ENCODE results near the gene GAPDH. TPM values are rescaled to one million over a fixed set of nuclear protein-coding genes. Genes with fewer than 3 reads are reported as not detected.

Gene GAPDH
- total RNA-seq, 1 donor from 2014 or later, result 3,067 TPM

DNA sequence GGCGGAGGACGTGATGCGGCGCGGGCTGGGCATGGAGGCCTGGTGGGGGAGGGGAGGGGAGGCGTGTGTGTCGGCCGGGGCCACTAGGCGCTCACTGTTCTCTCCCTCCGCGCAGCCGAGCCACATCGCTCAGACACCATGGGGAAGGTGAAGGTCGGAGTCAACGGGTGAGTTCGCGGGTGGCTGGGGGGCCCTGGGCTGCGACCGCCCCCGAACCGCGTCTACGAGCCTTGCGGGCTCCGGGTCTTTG lies 303 bp downstream of the GAPDH start:
- peak overlapping the region; percentile 90 for H3K4me3 Mint-ChIP-seq (ENCODE audit: unreplicated experiment)
- no peaks in the 10 kb centered on the region for H3K27me3 Mint-ChIP-seq (ENCODE audit: low read depth)
- DNase-seq (ENCODE audit: low spot score), result no peak
- H3K4me1 Mint-ChIP-seq (ENCODE audit: low read depth), result peaks cover 48% of the 10 kb centered on the region
- no peaks in the 10 kb centered on the region for H3K9me3 Mint-ChIP-seq (ENCODE audit: low read depth)
- H3K36me3 Mint-ChIP-seq (ENCODE audit: low read depth), result peaks cover 25% of the 10 kb centered on the region
- no peak for TF ChIP-seq CTCF (IDR thresholded peaks at IDR 0.05)
- peak overlapping the region; percentile 99 for H3K27ac Mint-ChIP-seq (ENCODE audit: unreplicated experiment)

DNA sequence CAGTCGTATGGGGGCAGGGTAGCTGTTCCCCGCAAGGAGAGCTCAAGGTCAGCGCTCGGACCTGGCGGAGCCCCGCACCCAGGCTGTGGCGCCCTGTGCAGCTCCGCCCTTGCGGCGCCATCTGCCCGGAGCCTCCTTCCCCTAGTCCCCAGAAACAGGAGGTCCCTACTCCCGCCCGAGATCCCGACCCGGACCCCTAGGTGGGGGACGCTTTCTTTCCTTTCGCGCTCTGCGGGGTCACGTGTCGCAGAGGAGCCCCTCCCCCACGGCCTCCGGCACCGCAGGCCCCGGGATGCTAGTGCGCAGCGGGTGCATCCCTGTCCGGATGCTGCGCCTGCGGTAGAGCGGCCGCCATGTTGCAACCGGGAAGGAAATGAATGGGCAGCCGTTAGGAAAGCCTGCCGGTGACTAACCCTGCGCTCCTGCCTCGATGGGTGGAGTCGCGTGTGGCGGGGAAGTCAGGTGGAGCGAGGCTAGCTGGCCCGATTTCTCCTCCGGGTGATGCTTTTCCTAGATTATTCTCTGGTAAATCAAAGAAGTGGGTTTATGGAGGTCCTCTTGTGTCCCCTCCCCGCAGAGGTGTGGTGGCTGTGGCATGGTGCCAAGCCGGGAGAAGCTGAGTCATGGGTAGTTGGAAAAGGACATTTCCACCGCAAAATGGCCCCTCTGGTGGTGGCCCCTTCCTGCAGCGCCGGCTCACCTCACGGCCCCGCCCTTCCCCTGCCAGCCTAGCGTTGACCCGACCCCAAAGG lies 804 bp downstream of the GAPDH start:
- peaks cover 24% of the 10 kb centered on the region for H3K36me3 Mint-ChIP-seq (ENCODE audit: low read depth)
- no peak for TF ChIP-seq CTCF (IDR thresholded peaks at IDR 0.05)
- H3K27ac Mint-ChIP-seq (ENCODE audit: unreplicated experiment), result peak overlapping the region; percentile 99
- H3K4me3 Mint-ChIP-seq (ENCODE audit: unreplicated experiment), result peak overlapping the region; percentile 90
- peaks cover 53% of the 10 kb centered on the region for H3K4me1 Mint-ChIP-seq (ENCODE audit: low read depth)
- DNase-seq (ENCODE audit: low spot score), result peak; percentile 91
- H3K27me3 Mint-ChIP-seq (ENCODE audit: low read depth), result no peaks in the 10 kb centered on the region
- no peaks in the 10 kb centered on the region for H3K9me3 Mint-ChIP-seq (ENCODE audit: low read depth)

DNA sequence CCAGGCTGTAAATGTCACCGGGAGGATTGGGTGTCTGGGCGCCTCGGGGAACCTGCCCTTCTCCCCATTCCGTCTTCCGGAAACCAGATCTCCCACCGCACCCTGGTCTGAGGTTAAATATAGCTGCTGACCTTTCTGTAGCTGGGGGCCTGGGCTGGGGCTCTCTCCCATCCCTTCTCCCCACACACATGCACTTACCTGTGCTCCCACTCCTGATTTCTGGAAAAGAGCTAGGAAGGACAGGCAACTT lies 1.3 kb downstream of the GAPDH start:
- H3K27ac Mint-ChIP-seq (ENCODE audit: unreplicated experiment), result peak overlapping the region; percentile 99
- H3K36me3 Mint-ChIP-seq (ENCODE audit: low read depth), result peaks cover 21% of the 10 kb centered on the region
- no peak for DNase-seq (ENCODE audit: low spot score)
- H3K9me3 Mint-ChIP-seq (ENCODE audit: low read depth), result no peaks in the 10 kb centered on the region
- TF ChIP-seq CTCF (IDR thresholded peaks at IDR 0.05), result no peak
- H3K4me3 Mint-ChIP-seq (ENCODE audit: unreplicated experiment), result peak overlapping the region; percentile 90
- H3K4me1 Mint-ChIP-seq (ENCODE audit: low read depth), result peaks cover 58% of the 10 kb centered on the region
- no peaks in the 10 kb centered on the region for H3K27me3 Mint-ChIP-seq (ENCODE audit: low read depth)

DNA sequence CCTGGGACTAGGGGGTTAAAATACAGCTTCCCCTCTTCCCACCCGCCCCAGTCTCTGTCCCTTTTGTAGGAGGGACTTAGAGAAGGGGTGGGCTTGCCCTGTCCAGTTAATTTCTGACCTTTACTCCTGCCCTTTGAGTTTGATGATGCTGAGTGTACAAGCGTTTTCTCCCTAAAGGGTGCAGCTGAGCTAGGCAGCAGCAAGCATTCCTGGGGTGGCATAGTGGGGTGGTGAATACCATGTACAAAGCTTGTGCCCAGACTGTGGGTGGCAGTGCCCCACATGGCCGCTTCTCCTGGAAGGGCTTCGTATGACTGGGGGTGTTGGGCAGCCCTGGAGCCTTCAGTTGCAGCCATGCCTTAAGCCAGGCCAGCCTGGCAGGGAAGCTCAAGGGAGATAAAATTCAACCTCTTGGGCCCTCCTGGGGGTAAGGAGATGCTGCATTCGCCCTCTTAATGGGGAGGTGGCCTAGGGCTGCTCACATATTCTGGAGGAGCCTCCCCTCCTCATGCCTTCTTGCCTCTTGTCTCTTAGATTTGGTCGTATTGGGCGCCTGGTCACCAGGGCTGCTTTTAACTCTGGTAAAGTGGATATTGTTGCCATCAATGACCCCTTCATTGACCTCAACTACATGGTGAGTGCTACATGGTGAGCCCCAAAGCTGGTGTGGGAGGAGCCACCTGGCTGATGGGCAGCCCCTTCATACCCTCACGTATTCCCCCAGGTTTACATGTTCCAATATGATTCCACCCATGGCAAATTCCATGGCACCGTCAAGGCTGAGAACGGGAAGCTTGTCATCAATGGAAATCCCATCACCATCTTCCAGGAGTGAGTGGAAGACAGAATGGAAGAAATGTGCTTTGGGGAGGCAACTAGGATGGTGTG lies 1.9 kb downstream of the GAPDH start:
- peak overlapping the region; percentile 99 for H3K27ac Mint-ChIP-seq (ENCODE audit: unreplicated experiment)
- H3K4me3 Mint-ChIP-seq (ENCODE audit: unreplicated experiment), result peak overlapping the region; percentile 90
- H3K36me3 Mint-ChIP-seq (ENCODE audit: low read depth), result peaks cover 19% of the 10 kb centered on the region
- peaks cover 64% of the 10 kb centered on the region for H3K4me1 Mint-ChIP-seq (ENCODE audit: low read depth)
- no peaks in the 10 kb centered on the region for H3K9me3 Mint-ChIP-seq (ENCODE audit: low read depth)
- no peak for TF ChIP-seq CTCF (IDR thresholded peaks at IDR 0.05)
- H3K27me3 Mint-ChIP-seq (ENCODE audit: low read depth), result no peaks in the 10 kb centered on the region
- DNase-seq (ENCODE audit: low spot score), result no peak

DNA sequence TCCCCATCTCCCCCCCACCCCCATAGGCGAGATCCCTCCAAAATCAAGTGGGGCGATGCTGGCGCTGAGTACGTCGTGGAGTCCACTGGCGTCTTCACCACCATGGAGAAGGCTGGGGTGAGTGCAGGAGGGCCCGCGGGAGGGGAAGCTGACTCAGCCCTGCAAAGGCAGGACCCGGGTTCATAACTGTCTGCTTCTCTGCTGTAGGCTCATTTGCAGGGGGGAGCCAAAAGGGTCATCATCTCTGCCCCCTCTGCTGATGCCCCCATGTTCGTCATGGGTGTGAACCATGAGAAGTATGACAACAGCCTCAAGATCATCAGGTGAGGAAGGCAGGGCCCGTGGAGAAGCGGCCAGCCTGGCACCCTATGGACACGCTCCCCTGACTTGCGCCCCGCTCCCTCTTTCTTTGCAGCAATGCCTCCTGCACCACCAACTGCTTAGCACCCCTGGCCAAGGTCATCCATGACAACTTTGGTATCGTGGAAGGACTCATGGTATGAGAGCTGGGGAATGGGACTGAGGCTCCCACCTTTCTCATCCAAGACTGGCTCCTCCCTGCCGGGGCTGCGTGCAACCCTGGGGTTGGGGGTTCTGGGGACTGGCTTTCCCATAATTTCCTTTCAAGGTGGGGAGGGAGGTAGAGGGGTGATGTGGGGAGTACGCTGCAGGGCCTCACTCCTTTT lies 2.7 kb downstream of the GAPDH start:
- H3K4me1 Mint-ChIP-seq (ENCODE audit: low read depth), result peaks cover 69% of the 10 kb centered on the region
- no peaks in the 10 kb centered on the region for H3K27me3 Mint-ChIP-seq (ENCODE audit: low read depth)
- H3K4me3 Mint-ChIP-seq (ENCODE audit: unreplicated experiment), result peak overlapping the region; percentile 90
- TF ChIP-seq CTCF (IDR thresholded peaks at IDR 0.05), result no peak
- no peaks in the 10 kb centered on the region for H3K9me3 Mint-ChIP-seq (ENCODE audit: low read depth)
- peak overlapping the region; percentile 99 for H3K27ac Mint-ChIP-seq (ENCODE audit: unreplicated experiment)
- H3K36me3 Mint-ChIP-seq (ENCODE audit: low read depth), result peaks cover 19% of the 10 kb centered on the region
- DNase-seq (ENCODE audit: low spot score), result no peak

Measured in chondrocyte (in vitro differentiated cells).